Loucy (cell line): ENCODE measurements around the gene SUMO1.
"Not testable (repeated sequence)": the region's sequence is repeated elsewhere in the genome, so short reads cannot be mapped to it uniquely, and the experiment has no call there.

Experiments
- H2AFZ ChIP-seq: fragments of 200-600 bp; sonication (generic); 2 replicates; pipeline ENCODE4 v1.6.0; 2016; ENCODE audit warnings: antibody characterized with exemption, mild to moderate bottlenecking, low read length, moderate library complexity
- H3F3A ChIP-seq: fragments of 200-600 bp; 2 replicates; pipeline ENCODE4 v1.6.0; 2016; ENCODE audit warnings: antibody characterized with exemption, low read depth, mild to moderate bottlenecking
- H3K27me3 ChIP-seq: fragments of 200-600 bp; sonication (generic); 2 replicates; pipeline ENCODE4 v1.6.1; 2014; ENCODE audit warnings: low read length, mild to moderate bottlenecking; ENCODE audit not compliant: insufficient read depth, poor library complexity, severe bottlenecking
- H3K36me3 ChIP-seq: fragments of 200-600 bp; sonication (generic); 2 replicates; pipeline ENCODE4 v1.6.1; 2016; ENCODE audit warnings: low read length; ENCODE audit not compliant: insufficient read depth
- H3K4me1 ChIP-seq: fragments of 200-600 bp; sonication (generic); 2 replicates; pipeline ENCODE4 v1.5.1; 2014; ENCODE audit warnings: low read length, mild to moderate bottlenecking; ENCODE audit not compliant: insufficient read depth, poor library complexity, severe bottlenecking
- H3K4me2 ChIP-seq: fragments of 200-600 bp; sonication (generic); 2 replicates; pipeline ENCODE4 v1.6.0; 2014; ENCODE audit warnings: antibody characterized with exemption, low read length, low read depth, mild to moderate bottlenecking; ENCODE audit not compliant: poor library complexity, severe bottlenecking
- H3K4me3 ChIP-seq: fragments of 200-600 bp; sonication (generic); 2 replicates; pipeline ENCODE4 v1.5.1; 2014; ENCODE audit warnings: low read length, mild to moderate bottlenecking, mixed read lengths; ENCODE audit not compliant: poor library complexity, severe bottlenecking
- H3K79me2 ChIP-seq: fragments of 200-600 bp; sonication (generic); 2 replicates; pipeline ENCODE4 v1.6.1; 2014; ENCODE audit warnings: low read length; ENCODE audit not compliant: insufficient read depth
- H3K9ac ChIP-seq: fragments of 200-600 bp; sonication (generic); 2 replicates; pipeline ENCODE4 v1.6.0; 2014; ENCODE audit warnings: mild to moderate bottlenecking, low read depth, low read length, moderate library complexity; ENCODE audit not compliant: poor library complexity, severe bottlenecking
- H3K9me2 ChIP-seq: fragments of 200-600 bp; sonication (generic); replicated peaks from 2 replicates; pipeline ENCODE4 v1.6.1; 2016; ENCODE audit warnings: low read depth, low read length, mixed read lengths
- H3K9me3 ChIP-seq: fragments of 200-600 bp; sonication (generic); 2 replicates; pipeline ENCODE4 v1.6.1; 2014; ENCODE audit warnings: mild to moderate bottlenecking, antibody characterized with exemption, low read length, low read depth; ENCODE audit not compliant: insufficient read depth
- H4K20me1 ChIP-seq: fragments of 200-600 bp; sonication (generic); 2 replicates; pipeline ENCODE4 v1.6.0; 2014; ENCODE audit warnings: antibody characterized with exemption, low read length, mild to moderate bottlenecking; ENCODE audit not compliant: insufficient read depth, poor library complexity, severe bottlenecking
- CTCF ChIP-seq: fragments of 200-600 bp; sonication (generic); conservative IDR thresholded peaks from 2 replicates; pipeline ENCODE4 v1.5.1; 2014; ENCODE audit warnings: mild to moderate bottlenecking, antibody characterized with exemption, low read length
- EZH2phosphoT487 ChIP-seq: fragments of 200-600 bp; IDR thresholded peaks from 2 replicates; pipeline ENCODE4 v1.6.1; 2018; ENCODE audit warnings: antibody characterized with exemption, mild to moderate bottlenecking, moderate library complexity, borderline replicate concordance

Gene SUMO1

GRCh38 chr2:202261531-202261930, 23.1 kb upstream of the SUMO1 start:
- H3K9ac ChIP-seq = no peak overlapping the region
- TF ChIP-seq EZH2phosphoT487 = no peak
- no peak for TF ChIP-seq CTCF
- H3K79me2 ChIP-seq = peaks cover 15% of the 10 kb centered on the region
- no peak overlapping the region for H2AFZ ChIP-seq
- no peak overlapping the region for H3K4me3 ChIP-seq
- H3K4me2 ChIP-seq = no peak overlapping the region
- H3K9me2 ChIP-seq = no peaks in the 10 kb centered on the region
- no peaks in the 10 kb centered on the region for H3K9me3 ChIP-seq
- no peaks in the 10 kb centered on the region for H3K4me1 ChIP-seq
- peaks cover 9% of the 10 kb centered on the region for H4K20me1 ChIP-seq
- H3K27me3 ChIP-seq = no peaks in the 10 kb centered on the region
- no peaks in the 10 kb centered on the region for H3K36me3 ChIP-seq
- peaks cover 3% of the 10 kb centered on the region for H3F3A ChIP-seq

GRCh38 chr2:202251494-202251893, 13.1 kb upstream of the SUMO1 start:
- Histone ChIP-seq H3K9me3 (no peaks in the 10 kb centered on the region), H3K9me2 (no peaks in the 10 kb centered on the region), H3K4me2 (no peak overlapping the region), H3K4me3 (no peak overlapping the region), H4K20me1 (no peaks in the 10 kb centered on the region), H3F3A (no peaks in the 10 kb centered on the region), H3K27me3 (no peaks in the 10 kb centered on the region), H3K36me3 (no peaks in the 10 kb centered on the region), H2AFZ (no peak overlapping the region), H3K9ac (no peak overlapping the region), H3K4me1 (peaks cover 8% of the 10 kb centered on the region), H3K79me2 (no peaks in the 10 kb centered on the region)
- no peak for TF ChIP-seq CTCF
- TF ChIP-seq EZH2phosphoT487 = no peak

- Histone ChIP-seq H3K79me2 (no peaks in the 10 kb centered on the region), H3K4me3 (no peak overlapping the region), H3K9me3 (no peaks in the 10 kb centered on the region), H4K20me1 (no peaks in the 10 kb centered on the region), H3K27me3 (no peaks in the 10 kb centered on the region), H3K9ac (no peak overlapping the region), H3K4me2 (peak overlapping the region; percentile 13), H3F3A (no peaks in the 10 kb centered on the region), H3K4me1 (peaks cover 8% of the 10 kb centered on the region), H3K36me3 (no peaks in the 10 kb centered on the region), H2AFZ (peak overlapping the region; percentile 52; the same call in 1 of the 2 replicates), H3K9me2 (no peaks in the 10 kb centered on the region)
- no peak for TF ChIP-seq EZH2phosphoT487
- no peak for TF ChIP-seq CTCF
Measured at GRCh38 chr2:202249521-202250253, 11.3 kb upstream of the SUMO1 start.

GRCh38 chr2:202247710-202248109, 9.3 kb upstream of the SUMO1 start:
- H3F3A ChIP-seq, H3K4me1 ChIP-seq, H3K79me2 ChIP-seq, H3K9me2 ChIP-seq, H3K27me3 ChIP-seq, H3K9ac ChIP-seq, H4K20me1 ChIP-seq, H3K36me3 ChIP-seq, H3K9me3 ChIP-seq, H2AFZ ChIP-seq, H3K4me3 ChIP-seq, H3K4me2 ChIP-seq: not testable (repeated sequence)
